ENCODE results near the gene LRRC28.

- TF ChIP-seq CTCF (IDR thresholded peaks at IDR 0.05) (no peak), POLR2A (IDR thresholded peaks at IDR 0.05) (no peak)
Measured at GRCh38 chr15:99437315-99438223, 186.3 kb downstream of the LRRC28 start.
